WERI-Rb-1 (cell line): ENCODE data around the gene COL23A1.

Experiments used
- DNase-seq: peaks from one replicate; pipeline ENCODE4 v3.0.0-alpha.2; 2020
- H3K27ac ChIP-seq: fragments of 250-450 bp; sonication (Bioruptor Pico); 2 replicates; pipeline ENCODE4 v1.5.1; 2020; ENCODE audit warnings: mild to moderate bottlenecking, moderate library complexity
- H3K27me3 ChIP-seq: fragments of 250-450 bp; sonication (Bioruptor Pico); 2 replicates; pipeline ENCODE4 v1.5.1; 2021; ENCODE audit warnings: mild to moderate bottlenecking, low read depth, moderate library complexity; ENCODE audit not compliant: insufficient read depth, severe bottlenecking
- H3K36me3 ChIP-seq: fragments of 250-450 bp; sonication (Bioruptor Pico); 2 replicates; pipeline ENCODE4 v1.5.1; 2020; ENCODE audit warnings: mild to moderate bottlenecking, moderate library complexity
- H3K4me3 ChIP-seq: 2 replicates; pipeline ENCODE4 v1.5.1; 2011; ENCODE audit warnings: low read depth, mild to moderate bottlenecking, control low read depth, low read length
- H3K9me3 ChIP-seq: fragments of 250-450 bp; sonication (Bioruptor Pico); 2 replicates; pipeline ENCODE4 v1.5.1; 2021; ENCODE audit warnings: mild to moderate bottlenecking, moderate library complexity; ENCODE audit not compliant: severe bottlenecking
- CTCF ChIP-seq: IDR thresholded peaks from 2 replicates; pipeline ENCODE4 v1.5.1; 2011; ENCODE audit warnings: low read depth, mild to moderate bottlenecking, control low read depth, inconsistent platforms, low read length

The COL23A1 gene

GRCh38 chr5:178245389-178245788 is 344.8 kb downstream of the COL23A1 start:
- no peaks in the 10 kb centered on the region for H3K9me3 ChIP-seq
- no peaks in the 10 kb centered on the region for H3K27me3 ChIP-seq
- H3K36me3 ChIP-seq: no peaks in the 10 kb centered on the region
- TF ChIP-seq CTCF: no peak
- no peak for DNase-seq
- H3K27ac ChIP-seq: no peak overlapping the region
- no peak overlapping the region for H3K4me3 ChIP-seq

- no peaks in the 10 kb centered on the region for H3K36me3 ChIP-seq
- H3K27me3 ChIP-seq: no peaks in the 10 kb centered on the region
- no peaks in the 10 kb centered on the region for H3K9me3 ChIP-seq
- H3K27ac ChIP-seq: no peak overlapping the region
- no peak for DNase-seq
- no peak overlapping the region for H3K4me3 ChIP-seq
- no peak for TF ChIP-seq CTCF
Measured at GRCh38 chr5:178244576-178244975, 345.6 kb downstream of the COL23A1 start.

GRCh38 chr5:178242416-178242815 is 347.8 kb downstream of the COL23A1 start:
- no peak for TF ChIP-seq CTCF

GRCh38 chr5:178241688-178242231 is 348.4 kb downstream of the COL23A1 start:
- Histone ChIP-seq H3K27me3 (no peaks in the 10 kb centered on the region), H3K9me3 (no peaks in the 10 kb centered on the region), H3K36me3 (no peaks in the 10 kb centered on the region), H3K4me3 (no peak overlapping the region), H3K27ac (no peak overlapping the region)
- DNase-seq: no peak
- no peak for TF ChIP-seq CTCF

More at GRCh38 chr5:178242416-178242815, 347.8 kb downstream of the COL23A1 start:
- Histone ChIP-seq H3K9me3 (no peaks in the 10 kb centered on the region), H3K27me3 (no peaks in the 10 kb centered on the region), H3K27ac (no peak overlapping the region), H3K36me3 (no peaks in the 10 kb centered on the region), H3K4me3 (no peak overlapping the region)
- DNase-seq: no peak

- DNase-seq: no peak
- Histone ChIP-seq H3K27ac (no peak overlapping the region), H3K4me3 (no peak overlapping the region), H3K27me3 (no peaks in the 10 kb centered on the region), H3K9me3 (no peaks in the 10 kb centered on the region), H3K36me3 (no peaks in the 10 kb centered on the region)
- no peak for TF ChIP-seq CTCF
Measured at GRCh38 chr5:178241231-178241663, 348.9 kb downstream of the COL23A1 start.

GRCh38 chr5:178240766-178241165 is 349.4 kb downstream of the COL23A1 start:
- H3K9me3 ChIP-seq: no peaks in the 10 kb centered on the region
- H3K4me3 ChIP-seq: no peak overlapping the region
- no peak for DNase-seq
- no peaks in the 10 kb centered on the region for H3K27me3 ChIP-seq
- TF ChIP-seq CTCF: no peak
- H3K27ac ChIP-seq: no peak overlapping the region
- no peaks in the 10 kb centered on the region for H3K36me3 ChIP-seq
